SK-N-SH (cell line): ENCODE measurements around the gene TBC1D1. TPM values are rescaled to one million over a fixed set of nuclear protein-coding genes. Genes with fewer than 3 reads are reported as not detected.
A peak's percentile ranks its signal among the peaks of the same experiment; 100 is the strongest.

Experiments used
- CTCF ChIA-PET: fragments of 300-600, 350-600 bp; formaldehyde crosslinking; extraction: SDS; loops from one replicate; lab custom pipeline; 2021; lab: Yijun Ruan, JAX
- POLR2A ChIA-PET: fragments of 350-600 bp; sonication (Branson Sonifier 250); formaldehyde crosslinking; extraction: SDS; loops from one replicate; lab custom pipeline; 2020; ENCODE audit warnings: antibody characterized with exemption, inconsistent platforms; lab: Yijun Ruan, JAX
- DNase-seq: peaks from one replicate; pipeline ENCODE4 v3.0.0; 2012
- H2AFZ ChIP-seq: fragments of 200-600 bp; sonication (generic); 2 replicates; pipeline ENCODE4 v1.8.1; 2016; ENCODE audit warnings: antibody characterized with exemption, mild to moderate bottlenecking, low read depth
- H3F3A ChIP-seq: fragments of 200-600 bp; sonication (generic); replicated peaks from 2 replicates; pipeline ENCODE3; 2016; ENCODE audit warnings: antibody characterized with exemption, mild to moderate bottlenecking; ENCODE audit not compliant: insufficient read depth
- H3K27ac ChIP-seq, 2 experiments: fragments of 200-500 bp in 1 of 2; fragments of 200-600 bp in 1 of 2; sonication (Bioruptor generic) in 1 of 2; sonication (generic), shearing (Covaris generic) in 1 of 2; 2 replicates each; pipeline versions ENCODE4 v1.5.1 to v1.6.1; 2014 to 2016; ENCODE audit warnings: low read depth in 2 of 2, inconsistent platforms in 1 of 2, low read length in 1 of 2, mild to moderate bottlenecking in 1 of 2, mixed read lengths in 1 of 2
- H3K27me3 ChIP-seq: fragments of 200-600 bp; sonication (generic), shearing (Covaris generic); 2 replicates; pipeline ENCODE4 v1.6.1; 2016; ENCODE audit warnings: mixed run types; ENCODE audit not compliant: insufficient read depth
- H3K36me3 ChIP-seq, 2 experiments: fragments of 200-500 bp in 1 of 2; fragments of 200-600 bp in 1 of 2; sonication (Bioruptor generic) in 1 of 2; sonication (generic) in 1 of 2; replicated peaks in 1 of 2; 2 replicates each; pipeline versions ENCODE3 to v1.5.1; 2014 to 2016; ENCODE audit warnings: low read length in 1 of 2, mild to moderate bottlenecking in 1 of 2; ENCODE audit not compliant: insufficient read depth in 2 of 2, control insufficient read depth in 1 of 2
- H3K4me1 ChIP-seq, 2 experiments: fragments of 200-500 bp in 1 of 2; fragments of 200-600 bp in 1 of 2; sonication (Bioruptor generic) in 1 of 2; sonication (generic), shearing (Covaris generic) in 1 of 2; 2 replicates each; pipeline versions ENCODE4 v1.5.1 to v1.6.1; 2014 to 2016; ENCODE audit warnings: low read depth in 1 of 2, low read length in 1 of 2, mixed run types in 1 of 2; ENCODE audit not compliant: insufficient read depth in 2 of 2, control insufficient read depth in 1 of 2
- H3K4me2 ChIP-seq: fragments of 200-600 bp; sonication (generic), shearing (Covaris generic); 2 replicates; pipeline ENCODE4 v1.6.1; 2017; ENCODE audit warnings: mixed run types
- H3K4me3 ChIP-seq, 2 experiments: fragments of 200-500 bp in 1 of 2; fragments of 200-600 bp in 1 of 2; sonication (Bioruptor generic) in 1 of 2; sonication (generic), shearing (Covaris generic) in 1 of 2; 2 replicates each; pipeline versions ENCODE4 v1.5.1 to v1.8.1; 2014 to 2016; ENCODE audit warnings: low read depth in 2 of 2, inconsistent platforms in 1 of 2, low read length in 1 of 2, mild to moderate bottlenecking in 1 of 2, mixed read lengths in 1 of 2, moderate library complexity in 1 of 2
- H3K79me2 ChIP-seq: fragments of 200-600 bp; sonication (generic); 2 replicates; pipeline ENCODE4 v1.8.1; 2017; ENCODE audit warnings: mild to moderate bottlenecking; ENCODE audit not compliant: insufficient read depth
- H3K9ac ChIP-seq: fragments of 200-600 bp; sonication (generic); 2 replicates; pipeline ENCODE4 v1.6.1; 2017; ENCODE audit warnings: mixed run types
- H3K9me2 ChIP-seq: fragments of 200-600 bp; sonication (generic); 2 replicates; pipeline ENCODE4 v1.6.1; 2017; ENCODE audit warnings: mixed run types
- H3K9me3 ChIP-seq: fragments of 200-600 bp; sonication (generic); 2 replicates; pipeline ENCODE4 v1.6.1; 2017; ENCODE audit warnings: mixed run types, mild to moderate bottlenecking, moderate library complexity
- H4K20me1 ChIP-seq: fragments of 200-600 bp; sonication (generic); 2 replicates; pipeline ENCODE4 v1.6.1; 2017; ENCODE audit warnings: mild to moderate bottlenecking, mixed run types; ENCODE audit not compliant: insufficient read depth
- ELF1 ChIP-seq: IDR thresholded peaks from 2 replicates; pipeline ENCODE4 v1.4.0; 2012
- FOSL2 ChIP-seq: IDR thresholded peaks from 2 replicates; pipeline ENCODE4 v1.4.0; 2012; ENCODE audit warnings: low read depth, mild to moderate bottlenecking, moderate library complexity, borderline replicate concordance
- FOXJ3 ChIP-seq: sonication (generic); formaldehyde crosslinking; IDR thresholded peaks from 2 replicates; pipeline ENCODE4 v1.5.1; 2020; ENCODE audit warnings: mild to moderate bottlenecking, missing genetic modification reagents
- GABPA ChIP-seq: IDR thresholded peaks from 2 replicates; pipeline ENCODE4 v1.4.0; 2012; ENCODE audit warnings: low read depth, mild to moderate bottlenecking
- JUND ChIP-seq: IDR thresholded peaks from 2 replicates; pipeline ENCODE4 v1.4.0; 2012
- MEF2A ChIP-seq: IDR thresholded peaks from 2 replicates; pipeline ENCODE4 v1.4.0; 2012; ENCODE audit warnings: low read depth, borderline replicate concordance
- NFIC ChIP-seq: IDR thresholded peaks from 2 replicates; pipeline ENCODE4 v1.4.0; 2012; ENCODE audit warnings: borderline replicate concordance
- NRF1 ChIP-seq: IDR thresholded peaks from 2 replicates; pipeline ENCODE4 v1.6.1; 2012; ENCODE audit warnings: low read depth, mild to moderate bottlenecking, low read length
- RAD21 ChIP-seq: IDR thresholded peaks from 2 replicates; pipeline ENCODE4 v1.6.1; 2012; ENCODE audit warnings: mild to moderate bottlenecking, low read length
- RCOR1 ChIP-seq: fragments of 150-350 bp; IDR thresholded peaks from 2 replicates; pipeline ENCODE4 v1.6.1; 2017; ENCODE audit warnings: antibody characterized with exemption, low read length
- RXRA ChIP-seq: IDR thresholded peaks from 2 replicates; pipeline ENCODE4 v1.4.0; 2012; ENCODE audit warnings: low read depth, mild to moderate bottlenecking, borderline replicate concordance
- SIN3A ChIP-seq: IDR thresholded peaks from 2 replicates; pipeline ENCODE4 v1.6.1; 2012; ENCODE audit warnings: low read depth, mild to moderate bottlenecking, low read length, moderate library complexity, borderline replicate concordance
- SMC3 ChIP-seq: IDR thresholded peaks from 2 replicates; pipeline ENCODE4 v1.6.1; 2012; ENCODE audit warnings: low read depth, low read length, improper control_type of control experiment
- TCF12 ChIP-seq: IDR thresholded peaks from 2 replicates; pipeline ENCODE4 v1.4.0; 2012
- TEAD4 ChIP-seq: IDR thresholded peaks from 2 replicates; pipeline ENCODE4 v1.4.0; 2012; ENCODE audit warnings: mild to moderate bottlenecking, borderline replicate concordance; ENCODE audit not compliant: insufficient read depth
- YY1 ChIP-seq: IDR thresholded peaks from 2 replicates; pipeline ENCODE4 v1.4.0; 2012; ENCODE audit warnings: low read depth, mild to moderate bottlenecking
- WGBS: methylation state at CpG from one replicate; pipeline ENCODE4 v1.1.6; 2017; ENCODE audit warnings: low lambda C conversion rate; 5-methylcytosine and 5-hydroxymethylcytosine counted together
- polyA plus RNA-seq, 3 experiments: library from polyadenylated mRNA; depleted of rRNA; stranded (reverse); fragments of >200 nt; gene quantifications; 2 replicates each; pipeline ENCODE4 v1.2.3, GENCODE V29; 2012
- TF ChIP-seq, protein P1 (sequence below): IDR thresholded peaks from 2 replicates; pipeline ENCODE4 v1.6.1; 2012; ENCODE audit warnings: mild to moderate bottlenecking, low read depth, low read length, moderate library complexity
- TF ChIP-seq, protein P2 (sequence below): IDR thresholded peaks from 2 replicates; pipeline ENCODE4 v1.4.0; 2012; ENCODE audit warnings: low read depth, borderline replicate concordance
- TF ChIP-seq, protein P3 (sequence below): IDR thresholded peaks from 2 replicates; pipeline ENCODE4; 2012
- TF ChIP-seq, protein P4 (sequence below): IDR thresholded peaks from 2 replicates; pipeline ENCODE4 v1.4.0; 2012; ENCODE audit warnings: low read depth
- TF ChIP-seq, protein P5 (sequence below): fragments of 200-600 bp; sonication (generic); IDR thresholded peaks from 2 replicates; pipeline ENCODE4 v1.6.1; 2017; ENCODE audit warnings: antibody characterized with exemption, mild to moderate bottlenecking, moderate library complexity

TBC1D1 gene
- polyA plus RNA-seq, 1 of the 3 experiments (the other 2 are of a cell fraction), result 29.8 TPM

DNA sequence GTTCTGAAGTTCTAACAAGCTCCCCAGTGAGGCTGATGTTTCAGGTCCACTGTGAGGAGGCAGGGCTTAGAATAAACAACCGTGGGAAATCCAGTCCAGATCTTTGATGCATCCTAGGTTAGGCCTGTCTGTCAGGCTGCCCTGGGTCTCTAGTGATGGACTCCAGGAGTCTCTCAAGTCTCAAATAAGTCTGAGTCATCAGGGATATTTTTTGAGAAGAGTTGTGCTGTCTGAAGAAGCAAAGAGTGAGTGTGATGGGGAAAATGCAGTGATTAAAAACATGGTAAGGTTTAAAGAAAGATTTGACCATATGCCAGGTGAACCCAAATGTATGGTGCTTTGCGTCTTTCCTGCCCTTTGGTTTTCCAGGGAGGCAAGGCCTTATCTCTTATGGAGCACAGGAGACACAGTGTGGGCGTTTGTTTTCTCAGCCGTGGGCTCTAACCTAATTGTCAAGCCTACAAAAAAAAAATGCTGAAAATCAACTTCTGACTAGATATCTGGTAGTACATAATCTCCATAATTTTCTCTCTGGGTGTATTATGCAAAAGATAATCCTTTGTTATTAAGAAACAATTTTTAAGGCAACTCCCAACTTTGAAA is 170.0 kb downstream of the TBC1D1 start (continued):
- TF ChIP-seq NRF1, result no peak
- TF ChIP-seq RXRA, result no peak
- peak; percentile 84 for TF ChIP-seq FOSL2
- TF ChIP-seq, protein P1, sequence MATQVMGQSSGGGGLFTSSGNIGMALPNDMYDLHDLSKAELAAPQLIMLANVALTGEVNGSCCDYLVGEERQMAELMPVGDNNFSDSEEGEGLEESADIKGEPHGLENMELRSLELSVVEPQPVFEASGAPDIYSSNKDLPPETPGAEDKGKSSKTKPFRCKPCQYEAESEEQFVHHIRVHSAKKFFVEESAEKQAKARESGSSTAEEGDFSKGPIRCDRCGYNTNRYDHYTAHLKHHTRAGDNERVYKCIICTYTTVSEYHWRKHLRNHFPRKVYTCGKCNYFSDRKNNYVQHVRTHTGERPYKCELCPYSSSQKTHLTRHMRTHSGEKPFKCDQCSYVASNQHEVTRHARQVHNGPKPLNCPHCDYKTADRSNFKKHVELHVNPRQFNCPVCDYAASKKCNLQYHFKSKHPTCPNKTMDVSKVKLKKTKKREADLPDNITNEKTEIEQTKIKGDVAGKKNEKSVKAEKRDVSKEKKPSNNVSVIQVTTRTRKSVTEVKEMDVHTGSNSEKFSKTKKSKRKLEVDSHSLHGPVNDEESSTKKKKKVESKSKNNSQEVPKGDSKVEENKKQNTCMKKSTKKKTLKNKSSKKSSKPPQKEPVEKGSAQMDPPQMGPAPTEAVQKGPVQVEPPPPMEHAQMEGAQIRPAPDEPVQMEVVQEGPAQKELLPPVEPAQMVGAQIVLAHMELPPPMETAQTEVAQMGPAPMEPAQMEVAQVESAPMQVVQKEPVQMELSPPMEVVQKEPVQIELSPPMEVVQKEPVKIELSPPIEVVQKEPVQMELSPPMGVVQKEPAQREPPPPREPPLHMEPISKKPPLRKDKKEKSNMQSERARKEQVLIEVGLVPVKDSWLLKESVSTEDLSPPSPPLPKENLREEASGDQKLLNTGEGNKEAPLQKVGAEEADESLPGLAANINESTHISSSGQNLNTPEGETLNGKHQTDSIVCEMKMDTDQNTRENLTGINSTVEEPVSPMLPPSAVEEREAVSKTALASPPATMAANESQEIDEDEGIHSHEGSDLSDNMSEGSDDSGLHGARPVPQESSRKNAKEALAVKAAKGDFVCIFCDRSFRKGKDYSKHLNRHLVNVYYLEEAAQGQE, result no peak; the same call in 1 of the 2 replicates
- TF ChIP-seq, protein P2, sequence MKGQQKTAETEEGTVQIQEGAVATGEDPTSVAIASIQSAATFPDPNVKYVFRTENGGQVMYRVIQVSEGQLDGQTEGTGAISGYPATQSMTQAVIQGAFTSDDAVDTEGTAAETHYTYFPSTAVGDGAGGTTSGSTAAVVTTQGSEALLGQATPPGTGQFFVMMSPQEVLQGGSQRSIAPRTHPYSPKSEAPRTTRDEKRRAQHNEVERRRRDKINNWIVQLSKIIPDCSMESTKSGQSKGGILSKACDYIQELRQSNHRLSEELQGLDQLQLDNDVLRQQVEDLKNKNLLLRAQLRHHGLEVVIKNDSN, result no peak
- TF ChIP-seq, all 33 proteins: peak for 12

DNA sequence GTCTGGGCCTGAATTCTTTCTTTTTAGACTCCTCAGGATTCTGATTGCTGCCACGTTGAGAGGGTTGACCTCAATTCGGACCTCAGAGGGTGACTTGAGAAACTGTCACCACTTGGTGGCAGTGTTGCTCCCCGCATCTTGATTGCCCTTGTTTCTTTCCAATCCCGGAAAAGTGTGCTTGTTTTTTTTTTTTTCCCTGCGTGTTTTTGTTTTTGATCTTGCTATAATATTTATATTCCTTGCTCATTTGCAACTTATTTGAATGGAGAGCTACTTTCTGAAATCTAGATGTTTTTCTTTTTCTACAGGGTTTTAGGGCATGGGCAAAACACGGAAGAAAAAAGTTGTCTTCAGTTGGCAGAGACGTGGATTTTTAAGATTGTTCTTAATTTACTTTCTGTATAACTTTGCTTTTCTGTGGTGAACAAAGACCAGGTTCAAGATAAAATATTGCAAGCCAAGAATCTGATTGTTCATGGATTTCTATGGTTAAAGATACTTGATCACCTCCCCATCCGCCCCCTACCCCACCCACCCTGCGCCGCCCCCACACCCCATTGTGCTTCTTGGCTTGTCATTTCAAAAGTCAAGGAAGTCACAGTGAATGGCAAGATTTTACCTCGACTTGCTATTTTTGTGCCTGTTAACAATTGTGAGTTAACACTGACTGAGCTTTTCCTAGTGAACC is 171.3 kb downstream of the TBC1D1 start:
- TF ChIP-seq, protein P3, sequence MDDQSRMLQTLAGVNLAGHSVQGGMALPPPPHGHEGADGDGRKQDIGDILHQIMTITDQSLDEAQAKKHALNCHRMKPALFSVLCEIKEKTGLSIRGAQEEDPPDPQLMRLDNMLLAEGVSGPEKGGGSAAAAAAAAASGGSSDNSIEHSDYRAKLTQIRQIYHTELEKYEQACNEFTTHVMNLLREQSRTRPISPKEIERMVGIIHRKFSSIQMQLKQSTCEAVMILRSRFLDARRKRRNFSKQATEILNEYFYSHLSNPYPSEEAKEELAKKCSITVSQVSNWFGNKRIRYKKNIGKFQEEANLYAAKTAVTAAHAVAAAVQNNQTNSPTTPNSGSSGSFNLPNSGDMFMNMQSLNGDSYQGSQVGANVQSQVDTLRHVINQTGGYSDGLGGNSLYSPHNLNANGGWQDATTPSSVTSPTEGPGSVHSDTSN, result no peak
- TF ChIP-seq, protein P2, result no peak
- 0 out of 2 replicates have a peak, but pooled peaks have one; percentile 28 for TF ChIP-seq ELF1
- no peak for TF ChIP-seq TCF12
- TF ChIP-seq FOXJ3 (CRISPR knock-in tag), result no peak
- no peak for TF ChIP-seq JUND
- 0 out of 2 replicates have a peak, but pooled peaks have one; percentile 43 for TF ChIP-seq SIN3A
- peak; percentile 71 for TF ChIP-seq SMC3
- TF ChIP-seq RCOR1, result no peak
- no peak for TF ChIP-seq TEAD4
- TF ChIP-seq GABPA, result no peak
- TF ChIP-seq RAD21, result peak; percentile 91
- no peak for TF ChIP-seq RXRA
- TF ChIP-seq MEF2A, result no peak
- TF ChIP-seq NFIC, result peak; percentile 13; the same call in 1 of the 2 replicates
- TF ChIP-seq, protein P4, sequence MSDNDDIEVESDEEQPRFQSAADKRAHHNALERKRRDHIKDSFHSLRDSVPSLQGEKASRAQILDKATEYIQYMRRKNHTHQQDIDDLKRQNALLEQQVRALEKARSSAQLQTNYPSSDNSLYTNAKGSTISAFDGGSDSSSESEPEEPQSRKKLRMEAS, result peak; percentile 16; the same call in 1 of the 2 replicates
- TF ChIP-seq YY1, result no peak
- TF ChIP-seq, protein P5, sequence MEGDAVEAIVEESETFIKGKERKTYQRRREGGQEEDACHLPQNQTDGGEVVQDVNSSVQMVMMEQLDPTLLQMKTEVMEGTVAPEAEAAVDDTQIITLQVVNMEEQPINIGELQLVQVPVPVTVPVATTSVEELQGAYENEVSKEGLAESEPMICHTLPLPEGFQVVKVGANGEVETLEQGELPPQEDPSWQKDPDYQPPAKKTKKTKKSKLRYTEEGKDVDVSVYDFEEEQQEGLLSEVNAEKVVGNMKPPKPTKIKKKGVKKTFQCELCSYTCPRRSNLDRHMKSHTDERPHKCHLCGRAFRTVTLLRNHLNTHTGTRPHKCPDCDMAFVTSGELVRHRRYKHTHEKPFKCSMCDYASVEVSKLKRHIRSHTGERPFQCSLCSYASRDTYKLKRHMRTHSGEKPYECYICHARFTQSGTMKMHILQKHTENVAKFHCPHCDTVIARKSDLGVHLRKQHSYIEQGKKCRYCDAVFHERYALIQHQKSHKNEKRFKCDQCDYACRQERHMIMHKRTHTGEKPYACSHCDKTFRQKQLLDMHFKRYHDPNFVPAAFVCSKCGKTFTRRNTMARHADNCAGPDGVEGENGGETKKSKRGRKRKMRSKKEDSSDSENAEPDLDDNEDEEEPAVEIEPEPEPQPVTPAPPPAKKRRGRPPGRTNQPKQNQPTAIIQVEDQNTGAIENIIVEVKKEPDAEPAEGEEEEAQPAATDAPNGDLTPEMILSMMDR, result peak; percentile 87
- Histone ChIP-seq H3K4me1 (peaks cover 11 to 35% of the 10 kb centered on the region in 2 experiments; a peak in 3 of 4 replicates), H2AFZ (peak overlapping the region; percentile 52; the same call in 1 of the 2 replicates), H3K27ac (peak overlapping the region; percentile 78 to 89; a peak in 3 of 4 replicates), H3K9me2 (no peaks in the 10 kb centered on the region), H3K9me3 (no peaks in the 10 kb centered on the region), H3K9ac (no peak overlapping the region), H3K4me3 (peak overlapping the region; percentile 17 to 49; a peak in 2 of 4 replicates), H3K36me3 (no peaks in the 10 kb centered on the region), H3K4me2 (peak overlapping the region; percentile 25; the same call in 1 of the 2 replicates), H3F3A (peaks cover 14% of the 10 kb centered on the region), H3K27me3 (no peaks in the 10 kb centered on the region), H3K79me2 (no peaks in the 10 kb centered on the region), H4K20me1 (no peaks in the 10 kb centered on the region)
- POLR2A ChIA-PET, result no interaction called here
- WGBS, result 39% methylated on average over 11 of the region's 11 CpGs
- CTCF ChIA-PET, result interaction anchor here (0.5 to 3.3 kb wide), 20 partner anchors 12 to 1304 kb away, joined by 3 to 24 read pairs (median 4); partner anchors contain the start of gene TLR10
- peak; percentile 71 for DNase-seq
